Fibroblast of pulmonary artery (primary cell): Measurements from ENCODE around the gene TBXA2R.
"Not testable (repeated sequence)": the region's sequence is repeated elsewhere in the genome, so short reads cannot be mapped to it uniquely, and the experiment has no call there.

Experiments
- DNase-seq: peaks from one replicate; pipeline ENCODE4 v3.0.0-alpha.2; 2010; ENCODE audit warnings: low read depth
- H3K4me3 ChIP-seq: replicated peaks from 2 replicates; pipeline ENCODE4 v1.5.1; 2011; ENCODE audit warnings: low read depth, mild to moderate bottlenecking, control low read depth, low read length, moderate library complexity
- TF ChIP-seq, protein P1 (sequence below): IDR thresholded peaks from 2 replicates; pipeline ENCODE4 v1.5.1; 2011; ENCODE audit warnings: mild to moderate bottlenecking, control low read depth, low read length, inconsistent platforms; ENCODE audit errors: missing control alignments

TBXA2R gene

DNA sequence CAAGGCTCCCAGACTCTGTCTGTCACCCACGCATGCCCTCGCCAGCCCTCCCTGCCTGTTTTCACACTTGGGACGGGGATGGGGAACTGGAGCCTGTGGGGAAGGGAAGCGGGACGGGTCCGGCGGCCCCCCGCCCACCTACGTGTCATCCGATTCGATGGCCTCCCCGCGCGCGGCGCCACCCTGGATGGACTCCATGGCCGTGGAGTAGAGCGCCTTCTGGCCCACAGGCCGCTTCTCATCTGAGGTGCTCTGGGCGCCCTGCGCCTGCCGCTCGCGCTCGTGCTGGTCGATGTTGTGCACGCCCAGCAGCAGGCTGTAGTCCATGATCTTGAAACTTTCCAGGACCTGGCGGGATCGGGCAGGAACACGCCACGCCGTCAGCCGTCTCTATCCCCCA lies 45.0 kb upstream of the TBXA2R start:
- no peak overlapping the region for H3K4me3 ChIP-seq
- no peak for DNase-seq
- TF ChIP-seq, protein P1, sequence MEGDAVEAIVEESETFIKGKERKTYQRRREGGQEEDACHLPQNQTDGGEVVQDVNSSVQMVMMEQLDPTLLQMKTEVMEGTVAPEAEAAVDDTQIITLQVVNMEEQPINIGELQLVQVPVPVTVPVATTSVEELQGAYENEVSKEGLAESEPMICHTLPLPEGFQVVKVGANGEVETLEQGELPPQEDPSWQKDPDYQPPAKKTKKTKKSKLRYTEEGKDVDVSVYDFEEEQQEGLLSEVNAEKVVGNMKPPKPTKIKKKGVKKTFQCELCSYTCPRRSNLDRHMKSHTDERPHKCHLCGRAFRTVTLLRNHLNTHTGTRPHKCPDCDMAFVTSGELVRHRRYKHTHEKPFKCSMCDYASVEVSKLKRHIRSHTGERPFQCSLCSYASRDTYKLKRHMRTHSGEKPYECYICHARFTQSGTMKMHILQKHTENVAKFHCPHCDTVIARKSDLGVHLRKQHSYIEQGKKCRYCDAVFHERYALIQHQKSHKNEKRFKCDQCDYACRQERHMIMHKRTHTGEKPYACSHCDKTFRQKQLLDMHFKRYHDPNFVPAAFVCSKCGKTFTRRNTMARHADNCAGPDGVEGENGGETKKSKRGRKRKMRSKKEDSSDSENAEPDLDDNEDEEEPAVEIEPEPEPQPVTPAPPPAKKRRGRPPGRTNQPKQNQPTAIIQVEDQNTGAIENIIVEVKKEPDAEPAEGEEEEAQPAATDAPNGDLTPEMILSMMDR: no peak

DNA sequence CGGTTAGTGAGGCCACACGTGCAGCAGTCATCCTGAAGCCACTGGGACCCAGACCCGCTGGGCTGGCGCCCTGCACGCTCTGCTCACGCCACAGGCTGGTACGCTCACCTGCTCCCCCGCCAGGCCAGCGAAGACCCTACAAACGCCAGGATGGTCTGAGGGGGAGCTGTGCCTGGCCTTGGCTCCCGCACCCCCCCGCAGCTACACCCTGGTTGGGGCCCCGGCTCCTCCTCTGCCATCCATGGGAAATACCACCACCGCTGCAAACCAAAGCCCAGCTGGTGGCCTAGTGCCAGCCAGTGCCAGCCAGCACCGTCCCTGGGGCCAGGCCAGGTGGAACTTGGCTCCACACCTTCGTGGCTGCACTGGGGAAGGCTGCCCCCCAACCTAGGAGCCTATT lies 43.2 kb upstream of the TBXA2R start:
- DNase-seq: no peak
- H3K4me3 ChIP-seq: no peak overlapping the region
- TF ChIP-seq, protein P1: no peak

DNA sequence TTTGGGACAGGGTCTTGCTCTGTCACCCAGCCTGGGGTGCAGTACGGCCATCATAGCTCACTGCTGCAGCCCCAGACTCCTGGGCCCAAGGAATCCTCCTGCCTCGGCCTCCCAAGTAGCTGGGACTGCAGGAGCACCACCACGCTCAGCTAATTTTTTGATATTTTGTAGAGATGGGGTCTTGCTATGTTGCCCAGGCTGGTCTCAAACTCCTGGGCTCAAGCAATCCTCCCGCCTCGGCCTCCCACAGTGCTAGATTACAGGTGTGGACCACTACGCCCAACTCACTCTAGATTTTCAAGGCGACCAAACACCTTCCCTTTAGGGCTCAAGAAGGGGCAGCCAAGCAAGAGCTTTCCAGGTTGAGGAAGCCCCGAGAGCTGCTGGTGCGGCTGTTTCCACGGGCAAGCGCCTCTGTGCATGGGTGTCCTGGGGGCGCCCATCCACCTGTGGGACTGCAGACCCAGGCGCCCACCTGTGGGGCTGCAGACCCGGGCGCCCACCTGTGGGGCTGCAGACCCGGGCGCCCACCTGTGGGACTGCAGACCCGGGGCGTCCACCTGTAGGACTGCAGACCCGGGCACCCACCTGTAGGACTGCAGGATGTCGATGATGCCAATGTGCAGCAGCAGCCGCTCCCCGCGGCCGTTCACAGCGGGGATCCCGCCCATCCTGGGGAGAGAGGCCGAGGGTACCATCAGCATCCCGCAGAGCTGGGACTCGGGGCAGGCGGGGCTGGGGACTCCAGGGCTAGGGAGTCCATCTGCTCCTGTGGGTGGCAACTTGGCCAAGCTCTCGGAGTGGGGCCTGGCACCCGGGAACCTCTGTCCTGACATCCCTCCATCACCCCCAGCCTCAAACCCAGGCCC lies 41.6 kb upstream of the TBXA2R start:
- TF ChIP-seq, protein P1: no peak
- DNase-seq: no peak
- no peak overlapping the region for H3K4me3 ChIP-seq

DNA sequence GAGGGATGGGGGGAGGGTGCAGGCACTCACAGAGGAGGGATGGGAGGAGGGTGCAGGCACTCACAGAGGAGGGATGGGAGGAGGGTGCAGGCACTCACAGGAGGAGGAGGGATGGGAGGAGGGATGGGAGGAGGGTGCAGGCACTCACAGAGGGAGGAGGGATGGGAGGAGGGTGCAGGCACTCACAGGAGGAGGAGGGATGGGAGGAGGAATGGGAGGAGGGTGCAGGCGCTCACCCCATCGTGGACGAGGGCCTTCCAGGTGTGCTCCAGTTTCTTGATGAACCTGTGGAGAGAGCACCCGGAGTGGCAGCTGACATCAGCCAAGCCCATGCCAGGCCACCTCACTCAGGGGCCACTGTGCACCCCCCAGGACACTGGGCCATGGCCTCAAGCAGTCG lies 40.4 kb upstream of the TBXA2R start:
- not testable (repeated sequence) for DNase-seq, H3K4me3 ChIP-seq

DNA sequence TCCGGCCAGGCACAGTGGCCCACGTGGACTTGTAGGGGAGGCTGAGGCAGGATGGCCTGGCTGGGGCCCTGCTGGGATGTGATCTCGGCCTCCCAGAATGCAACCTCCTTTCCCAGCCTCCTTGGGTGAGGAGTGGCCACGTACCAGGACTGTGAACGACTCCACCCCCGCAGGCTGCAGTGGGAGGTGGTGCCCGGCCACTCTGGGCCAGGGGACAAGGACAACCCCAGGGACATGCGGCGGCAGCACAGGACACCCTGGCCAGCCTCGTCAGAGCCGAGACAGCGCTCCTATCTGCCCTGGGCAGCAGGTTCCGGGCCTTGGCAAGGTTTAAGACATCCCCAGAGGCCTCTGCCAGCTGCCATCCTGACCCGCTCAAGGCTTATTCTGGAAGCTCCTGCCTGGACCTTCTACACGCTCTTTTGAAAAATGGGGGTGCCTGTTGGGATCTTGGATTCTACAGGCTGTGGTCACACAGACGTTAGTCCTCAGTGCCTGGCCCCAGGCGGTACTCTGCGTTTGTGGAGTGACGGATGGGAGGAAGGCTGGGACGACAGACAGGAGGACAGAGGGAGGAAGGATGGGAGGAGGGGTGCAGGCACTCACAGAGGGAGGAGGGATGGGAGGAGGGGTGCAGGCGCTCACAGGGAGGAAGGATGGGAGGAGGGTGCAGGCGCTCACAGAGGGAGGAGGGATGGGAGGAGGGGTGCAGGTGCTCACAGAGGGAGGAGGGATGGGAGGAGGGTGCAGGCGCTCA lies 39.8 kb upstream of the TBXA2R start:
- TF ChIP-seq, protein P1: no peak
- DNase-seq: no peak
- H3K4me3 ChIP-seq: no peak overlapping the region

DNA sequence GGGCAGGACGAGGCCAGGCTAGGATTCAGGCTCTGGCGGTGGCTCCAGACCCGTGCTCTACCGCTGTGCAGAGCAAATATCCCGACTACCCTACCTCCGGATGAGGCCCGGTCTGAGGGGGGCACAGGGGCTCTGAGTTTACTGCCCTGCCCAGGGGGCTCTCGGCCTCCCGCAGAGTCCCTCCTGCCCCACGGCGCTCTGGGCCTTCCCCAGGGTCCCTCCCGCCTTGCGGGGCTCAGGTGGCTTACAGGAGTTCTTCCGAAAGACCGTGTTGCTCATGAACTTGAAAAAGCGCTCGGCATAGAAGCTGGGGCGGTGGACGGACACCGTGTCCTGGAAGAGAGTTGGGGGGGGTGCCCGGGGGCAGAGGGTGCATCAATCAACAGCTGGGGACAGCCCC lies 39.1 kb upstream of the TBXA2R start:
- TF ChIP-seq, protein P1: no peak
- H3K4me3 ChIP-seq: no peak overlapping the region
- DNase-seq: no peak

DNA sequence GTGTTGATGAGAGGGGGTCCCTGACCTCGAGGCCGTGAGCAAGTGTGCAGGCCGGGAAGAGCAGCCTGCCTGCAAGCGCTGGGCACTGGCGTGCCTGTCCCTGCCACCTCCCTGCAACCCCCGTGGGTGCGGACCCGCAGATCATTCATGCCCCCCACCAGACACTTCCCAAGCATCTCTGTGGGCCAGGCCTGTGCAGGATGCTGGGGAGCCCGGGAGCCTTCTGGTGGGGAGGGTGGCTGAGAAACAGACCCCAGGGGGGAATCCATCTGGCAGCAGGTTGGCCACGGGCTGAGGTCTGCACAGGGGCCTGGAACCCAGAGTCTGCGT lies 38.4 kb upstream of the TBXA2R start:
- TF ChIP-seq, protein P1: no peak
- H3K4me3 ChIP-seq: no peak overlapping the region
- no peak for DNase-seq
